ENCODE measurements around the gene D2HGDH. TPM values are rescaled to one million over a fixed set of nuclear protein-coding genes. Genes with fewer than 3 reads are reported as not detected.

D2HGDH gene
- total RNA-seq, 4 donors from 2014 or later = 5.3 to 54.4 (median 13.7) TPM

GRCh38 chr2:241796209-241796608 is 61.8 kb downstream of the D2HGDH start:
- Histone ChIP-seq H3K9me3 (no peaks in the 10 kb centered on the region), H3K4me3 (no peak overlapping the region), H3K4me1 (no peaks in the 10 kb centered on the region), H3K27me3 (no peaks in the 10 kb centered on the region), H3K36me3 (no peaks in the 10 kb centered on the region), H3K27ac (no peak overlapping the region)
- intact Hi-C loops (cut with DNase I; ENCODE audit: low total_unique reads) = no loop called here
- peak in 1 of 2 donors; percentile 11 for DNase-seq
- TF ChIP-seq, protein P1, sequence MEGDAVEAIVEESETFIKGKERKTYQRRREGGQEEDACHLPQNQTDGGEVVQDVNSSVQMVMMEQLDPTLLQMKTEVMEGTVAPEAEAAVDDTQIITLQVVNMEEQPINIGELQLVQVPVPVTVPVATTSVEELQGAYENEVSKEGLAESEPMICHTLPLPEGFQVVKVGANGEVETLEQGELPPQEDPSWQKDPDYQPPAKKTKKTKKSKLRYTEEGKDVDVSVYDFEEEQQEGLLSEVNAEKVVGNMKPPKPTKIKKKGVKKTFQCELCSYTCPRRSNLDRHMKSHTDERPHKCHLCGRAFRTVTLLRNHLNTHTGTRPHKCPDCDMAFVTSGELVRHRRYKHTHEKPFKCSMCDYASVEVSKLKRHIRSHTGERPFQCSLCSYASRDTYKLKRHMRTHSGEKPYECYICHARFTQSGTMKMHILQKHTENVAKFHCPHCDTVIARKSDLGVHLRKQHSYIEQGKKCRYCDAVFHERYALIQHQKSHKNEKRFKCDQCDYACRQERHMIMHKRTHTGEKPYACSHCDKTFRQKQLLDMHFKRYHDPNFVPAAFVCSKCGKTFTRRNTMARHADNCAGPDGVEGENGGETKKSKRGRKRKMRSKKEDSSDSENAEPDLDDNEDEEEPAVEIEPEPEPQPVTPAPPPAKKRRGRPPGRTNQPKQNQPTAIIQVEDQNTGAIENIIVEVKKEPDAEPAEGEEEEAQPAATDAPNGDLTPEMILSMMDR (IDR thresholded peaks at IDR 0.05) = no peak
- no peak for TF ChIP-seq POLR2A (IDR thresholded peaks at IDR 0.05)

- H3K27ac ChIP-seq = no peak overlapping the region
- no peaks in the 10 kb centered on the region for H3K9me3 ChIP-seq
- H3K4me3 ChIP-seq = no peak overlapping the region
- TF ChIP-seq POLR2A (IDR thresholded peaks at IDR 0.05) = no peak
- TF ChIP-seq, protein P1 (IDR thresholded peaks at IDR 0.05) = no peak
- no peaks in the 10 kb centered on the region for H3K36me3 ChIP-seq
- intact Hi-C loops (cut with DNase I; ENCODE audit: low total_unique reads) = no loop called here
- no peaks in the 10 kb centered on the region for H3K27me3 ChIP-seq
- H3K4me1 ChIP-seq = no peaks in the 10 kb centered on the region
- DNase-seq = peak in 1 of 2 donors; percentile 10
Observed at GRCh38 chr2:241796610-241797138, 62.2 kb downstream of the D2HGDH start.

- H3K4me3 ChIP-seq = no peak overlapping the region
- TF ChIP-seq POLR2A (IDR thresholded peaks at IDR 0.05) = no peak
- TF ChIP-seq, protein P1 (IDR thresholded peaks at IDR 0.05) = no peak
- H3K27ac ChIP-seq = no peak overlapping the region
- intact Hi-C loops (cut with DNase I; ENCODE audit: low total_unique reads) = no loop called here
- no peaks in the 10 kb centered on the region for H3K4me1 ChIP-seq
- peak in 1 of 2 donors; percentile 34 for DNase-seq
- no peaks in the 10 kb centered on the region for H3K27me3 ChIP-seq
- H3K9me3 ChIP-seq = no peaks in the 10 kb centered on the region
- no peaks in the 10 kb centered on the region for H3K36me3 ChIP-seq
Observed at GRCh38 chr2:241797441-241798080, 63.1 kb downstream of the D2HGDH start.

GRCh38 chr2:241798081-241798630 is 63.7 kb downstream of the D2HGDH start:
- Histone ChIP-seq H3K27ac (no peak overlapping the region), H3K9me3 (no peaks in the 10 kb centered on the region), H3K4me1 (peaks cover 0 to 2% of the 10 kb centered on the region in 2 donors), H3K4me3 (no peak overlapping the region), H3K27me3 (peaks cover 0 to 2% of the 10 kb centered on the region in 2 donors), H3K36me3 (no peaks in the 10 kb centered on the region)
- TF ChIP-seq, protein P1 (IDR thresholded peaks at IDR 0.05) = no peak
- TF ChIP-seq POLR2A (IDR thresholded peaks at IDR 0.05) = no peak
- intact Hi-C loops (cut with DNase I; ENCODE audit: low total_unique reads) = no loop called here
- DNase-seq = peak; percentile 12 to 13

Measured in uterus (tissue), 4 donors.